HG03558 (cell line): ENCODE results near the gene GPRC5D.

Experiments
- ATAC-seq: cut with Tn5 transposase; IDR thresholded peaks from one replicate; pipeline ENCODE4 v1.9.1; 2021; ENCODE audit warnings: moderate number of reproducible peaks; ENCODE audit not compliant: unreplicated experiment; ENCODE audit errors: extremely low read depth

Gene GPRC5D

DNA sequence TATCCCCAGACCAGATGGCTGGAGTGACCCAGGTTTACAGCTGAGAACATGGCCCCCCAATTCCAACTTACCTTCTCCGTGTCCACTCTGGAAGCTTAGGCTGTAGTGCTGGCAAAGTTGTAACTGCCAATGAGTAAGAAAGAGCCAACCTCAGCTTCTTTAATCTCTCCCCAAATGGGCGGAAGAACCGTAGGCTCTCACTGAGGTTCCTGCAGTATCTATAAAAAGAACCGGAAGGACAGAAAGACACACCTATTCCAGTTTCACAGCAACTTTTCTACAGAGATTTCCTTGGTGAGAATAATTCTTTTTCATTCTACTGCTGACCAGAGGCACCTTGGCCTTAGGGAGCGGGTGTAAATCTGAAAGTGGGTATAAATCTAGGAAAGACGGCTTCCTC, at the start of gene GPRC5D:
Gene GPRC5D, minus strand, starts transcription at position 135 of the 400 bp plus-strand sequence. CDS start 1,786 bp downstream, outside the sequence.
- ATAC-seq, result no peak

DNA sequence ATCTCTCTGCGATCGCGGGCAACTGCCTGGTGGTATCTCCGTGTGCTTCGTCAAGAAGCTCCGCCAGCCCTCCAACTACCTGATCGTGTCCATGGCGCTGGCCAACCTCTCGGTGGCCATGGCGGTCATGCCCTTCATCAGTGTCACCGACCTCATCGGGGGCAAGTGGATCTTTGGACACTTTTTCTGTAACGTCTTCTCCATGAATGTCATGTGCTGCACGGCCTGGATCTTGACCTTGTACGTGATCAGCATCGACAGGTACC, 49.7 kb upstream of the GPRC5D start:
- no peak for ATAC-seq

DNA sequence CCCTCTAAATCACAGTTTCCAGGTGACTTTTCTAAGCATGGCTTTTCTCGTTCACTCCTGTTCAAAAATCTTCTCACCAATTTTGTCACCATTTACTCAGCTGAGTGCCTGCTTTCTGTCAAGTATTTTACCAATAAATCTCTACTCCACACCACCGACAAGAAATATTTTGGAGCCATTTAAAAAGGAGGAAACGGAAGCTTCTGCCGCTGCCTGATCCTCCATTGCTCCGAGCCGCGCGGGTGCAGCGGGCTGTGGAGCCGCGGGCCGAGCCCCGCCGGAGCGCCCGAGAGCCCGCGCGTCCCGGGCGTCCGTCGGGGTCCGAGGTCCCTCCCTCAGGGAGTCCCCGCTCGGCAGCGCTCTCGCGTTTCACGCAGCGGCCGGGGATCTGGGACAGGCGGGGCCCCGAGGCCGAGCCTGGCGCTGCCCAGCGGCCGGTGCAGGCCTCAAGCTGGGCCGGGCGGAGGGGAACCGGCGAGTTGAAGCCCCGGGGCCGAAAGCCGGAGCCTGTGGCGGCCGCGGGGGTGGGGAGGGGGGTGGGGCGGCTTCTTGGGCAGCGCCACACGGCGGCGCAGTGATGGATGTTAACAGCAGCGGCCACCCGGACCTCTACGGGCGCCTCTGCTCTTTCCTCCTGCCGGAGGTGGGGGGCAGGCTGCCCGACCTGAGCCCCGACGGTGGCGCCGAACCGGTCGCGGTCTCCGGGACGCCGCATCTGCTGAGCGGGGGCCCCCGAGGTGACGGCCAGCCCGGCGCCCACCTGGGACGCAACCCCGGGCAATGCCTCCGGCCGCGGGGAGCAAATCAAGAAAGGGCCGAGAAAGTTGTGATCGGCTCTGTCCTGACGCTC, 49.2 kb upstream of the GPRC5D start:
- no peak for ATAC-seq

DNA sequence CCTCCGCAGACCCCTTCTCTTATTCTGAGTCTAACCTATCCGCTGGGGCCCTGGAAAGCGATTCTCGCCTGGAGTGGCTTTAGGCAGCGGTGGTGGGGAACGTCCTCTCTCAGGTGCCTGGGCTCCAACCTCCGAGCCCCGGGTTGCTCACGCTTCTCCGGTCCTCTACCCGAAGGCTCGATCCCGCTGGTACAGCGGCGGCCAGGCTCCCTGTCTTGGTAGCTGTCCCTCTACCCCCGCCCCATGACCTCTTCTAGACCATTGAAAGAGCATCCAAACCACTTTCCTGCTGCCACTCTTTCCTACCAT, 48.6 kb upstream of the GPRC5D start:
- peak; percentile 10 for ATAC-seq

DNA sequence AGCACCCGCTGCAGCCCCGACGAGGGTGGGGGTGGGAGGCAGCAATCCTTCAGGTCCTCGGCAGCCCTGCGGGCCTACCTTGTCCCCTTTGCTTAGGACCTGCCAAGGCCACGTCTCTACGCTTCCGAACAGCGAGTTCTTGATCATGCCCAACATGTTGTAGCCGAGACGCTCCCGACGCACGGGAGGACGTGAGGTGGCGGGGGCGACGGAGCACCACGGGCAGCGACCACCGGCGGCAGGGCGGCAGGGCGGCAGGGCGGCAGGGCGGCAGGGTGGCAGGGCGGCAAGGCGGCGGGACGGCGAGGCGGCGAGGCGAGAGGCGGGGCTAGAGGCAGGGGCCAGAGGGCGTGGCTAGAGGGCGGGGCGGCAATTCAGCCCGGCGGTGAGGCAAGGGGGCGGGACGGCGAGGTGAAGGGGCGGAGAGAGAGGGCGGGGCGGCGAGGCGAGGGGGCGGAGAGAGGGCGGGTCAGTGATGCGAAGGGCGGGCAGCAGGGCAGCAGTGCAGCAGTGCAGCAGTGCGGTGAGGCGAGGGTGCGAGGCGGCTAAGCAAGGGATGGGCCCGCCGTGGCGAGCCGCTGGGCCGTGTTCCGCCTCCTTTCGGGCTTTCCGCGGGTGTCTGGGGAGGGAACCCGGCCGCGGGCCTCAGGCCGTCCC, 48.1 kb upstream of the GPRC5D start, which contains the start of gene HEBP1:
Gene HEBP1, minus strand, starts transcription at position 307 of the 657 bp plus-strand sequence. Its CDS starts 151 bp downstream, at position 156.
- ATAC-seq, result peak; percentile 51

DNA sequence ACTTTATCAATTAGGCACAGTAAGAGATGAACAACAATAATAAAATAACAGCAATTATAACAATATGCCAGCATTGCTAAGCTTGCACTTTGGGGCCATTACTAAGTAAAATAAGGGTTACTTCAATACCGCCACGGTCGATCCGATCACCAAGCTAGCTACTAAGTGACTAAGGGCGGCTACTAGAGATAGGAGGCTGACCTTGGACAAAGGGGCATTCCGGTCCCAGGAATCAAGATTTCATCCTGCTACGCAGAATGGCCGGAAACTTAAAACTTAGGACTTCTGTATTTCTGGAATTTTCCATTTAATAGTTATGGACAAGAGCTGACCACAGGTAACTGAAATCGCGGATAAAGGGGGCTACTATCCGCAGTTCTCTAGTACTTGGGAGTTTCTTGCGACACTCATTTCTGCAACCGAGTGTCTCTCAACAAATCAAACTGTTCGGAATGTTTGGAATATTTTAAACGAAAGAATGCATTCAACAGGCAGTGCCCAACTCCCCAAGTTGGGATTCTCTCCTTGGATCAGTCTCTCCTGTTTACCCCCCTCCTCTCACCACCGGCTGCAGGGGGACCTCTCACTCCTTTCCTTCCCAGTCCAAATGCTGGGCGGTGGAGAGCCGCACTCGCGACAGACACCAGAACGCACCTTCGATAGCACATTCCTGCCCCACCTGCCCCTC, 47.4 kb upstream of the GPRC5D start:
- ATAC-seq, result no peak

DNA sequence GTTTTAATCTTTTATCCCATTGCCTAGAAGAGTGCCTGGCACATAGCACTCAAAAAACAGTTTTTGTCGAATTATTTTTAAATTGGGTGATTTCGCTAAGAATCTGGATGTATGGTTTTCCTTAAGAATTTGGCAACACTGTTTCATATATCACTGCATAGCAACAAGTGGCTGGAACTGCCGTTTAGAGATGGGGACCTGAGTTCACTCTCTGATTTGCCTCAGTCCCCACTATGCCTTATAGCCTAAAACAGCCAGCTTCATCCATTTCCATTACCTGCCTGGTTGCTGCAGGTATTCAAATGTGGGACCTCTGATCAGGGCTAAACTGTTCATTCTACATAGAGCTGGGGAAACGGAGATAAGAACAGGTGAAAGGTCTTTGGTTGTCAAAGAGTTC, 46.3 kb upstream of the GPRC5D start:
- ATAC-seq, result no peak

DNA sequence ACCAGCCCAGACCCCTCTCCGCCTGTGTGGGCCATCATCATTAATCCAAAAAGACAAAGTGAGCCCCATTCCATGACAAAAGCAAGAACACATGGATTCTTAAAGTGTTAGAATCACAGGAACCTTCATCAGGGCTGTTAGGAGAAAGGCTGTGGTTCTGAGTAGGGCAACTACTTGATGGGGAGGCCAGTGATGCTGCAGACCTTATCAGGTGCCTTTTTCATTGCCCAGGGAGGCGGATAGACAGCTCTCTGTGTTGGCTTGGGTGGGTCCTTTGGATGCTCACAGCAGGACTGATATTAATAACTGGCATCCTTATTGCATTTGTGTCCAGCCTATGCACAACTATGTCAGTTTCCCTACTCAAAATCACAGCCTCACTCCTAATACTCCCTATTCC, 45.8 kb upstream of the GPRC5D start:
- no peak for ATAC-seq

DNA sequence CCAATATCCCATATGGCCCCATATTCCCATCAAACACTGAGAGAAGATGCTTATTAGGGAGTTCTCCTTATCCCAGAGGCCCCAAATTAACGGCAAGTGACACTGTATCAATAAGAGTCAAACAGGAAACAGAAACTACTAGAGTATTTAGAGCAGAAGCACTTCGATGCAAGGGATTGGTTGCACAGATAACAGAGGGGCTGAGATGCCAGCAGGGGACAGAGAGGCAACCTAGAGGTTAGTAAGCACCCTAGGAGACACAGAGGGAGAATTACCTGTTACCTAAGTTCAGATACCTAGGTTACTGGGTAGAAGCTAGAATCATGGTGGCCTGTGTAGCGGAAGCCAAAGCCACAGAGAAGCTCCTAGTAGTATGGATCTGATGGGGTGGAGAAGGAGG, 45.2 kb upstream of the GPRC5D start:
- ATAC-seq, result no peak

DNA sequence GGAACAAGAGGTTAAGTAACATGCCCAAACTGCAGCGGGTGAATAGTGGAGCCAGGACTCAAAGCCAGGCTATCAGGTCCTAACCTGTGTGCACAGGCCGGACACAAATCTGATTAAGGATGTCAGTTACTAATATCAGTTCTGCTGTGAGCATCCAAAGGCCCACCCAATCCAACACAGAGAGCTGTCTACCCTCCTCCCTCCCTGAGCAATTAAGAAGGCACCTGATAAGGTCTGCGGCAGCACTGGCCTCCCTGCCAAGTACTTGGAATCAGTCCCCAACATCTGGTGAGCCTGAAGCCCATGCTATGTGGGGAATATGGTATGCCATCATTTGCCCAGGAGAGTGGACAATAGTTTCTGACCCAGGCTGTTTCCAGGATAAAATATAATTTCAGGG, 44.2 kb upstream of the GPRC5D start:
- no peak for ATAC-seq

DNA sequence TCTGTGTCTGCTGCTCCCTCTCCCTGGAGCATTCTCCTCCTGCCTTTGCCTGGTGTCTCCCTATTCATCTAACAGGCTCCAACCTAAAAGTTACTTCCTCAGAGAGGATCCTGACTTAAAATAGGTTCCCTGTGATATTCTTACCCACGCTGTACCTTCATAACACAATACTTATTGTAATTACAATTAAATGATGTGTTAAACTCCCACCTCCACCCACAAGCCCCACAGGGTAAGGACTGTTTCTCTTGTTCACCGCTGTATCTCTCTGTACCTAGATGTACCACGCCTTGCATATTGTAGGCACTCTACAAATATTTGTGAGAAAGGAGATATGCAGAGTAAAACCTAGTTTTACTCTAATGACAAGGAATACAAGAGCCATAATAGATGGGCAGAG, 43.1 kb upstream of the GPRC5D start:
- ATAC-seq, result no peak

DNA sequence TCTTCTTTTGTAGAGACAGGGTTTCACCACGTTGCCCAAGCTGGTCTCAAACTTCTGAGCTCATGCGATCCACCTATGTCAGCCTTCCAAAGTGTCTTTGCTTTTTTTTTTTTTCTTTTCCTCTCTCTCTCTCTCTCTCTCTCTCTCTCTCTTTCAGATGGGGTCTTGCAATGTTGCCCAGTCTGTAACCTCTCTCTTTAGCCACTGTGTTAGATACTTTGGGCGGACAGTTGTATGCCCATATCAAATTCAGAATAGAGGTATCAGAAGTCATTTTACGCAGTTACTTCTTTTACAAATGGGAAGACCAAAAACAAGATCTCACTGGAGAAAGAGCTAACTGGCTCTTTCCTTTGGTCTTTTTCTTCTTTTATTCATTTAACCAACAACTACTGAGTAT, 41.4 kb upstream of the GPRC5D start:
- no peak for ATAC-seq

DNA sequence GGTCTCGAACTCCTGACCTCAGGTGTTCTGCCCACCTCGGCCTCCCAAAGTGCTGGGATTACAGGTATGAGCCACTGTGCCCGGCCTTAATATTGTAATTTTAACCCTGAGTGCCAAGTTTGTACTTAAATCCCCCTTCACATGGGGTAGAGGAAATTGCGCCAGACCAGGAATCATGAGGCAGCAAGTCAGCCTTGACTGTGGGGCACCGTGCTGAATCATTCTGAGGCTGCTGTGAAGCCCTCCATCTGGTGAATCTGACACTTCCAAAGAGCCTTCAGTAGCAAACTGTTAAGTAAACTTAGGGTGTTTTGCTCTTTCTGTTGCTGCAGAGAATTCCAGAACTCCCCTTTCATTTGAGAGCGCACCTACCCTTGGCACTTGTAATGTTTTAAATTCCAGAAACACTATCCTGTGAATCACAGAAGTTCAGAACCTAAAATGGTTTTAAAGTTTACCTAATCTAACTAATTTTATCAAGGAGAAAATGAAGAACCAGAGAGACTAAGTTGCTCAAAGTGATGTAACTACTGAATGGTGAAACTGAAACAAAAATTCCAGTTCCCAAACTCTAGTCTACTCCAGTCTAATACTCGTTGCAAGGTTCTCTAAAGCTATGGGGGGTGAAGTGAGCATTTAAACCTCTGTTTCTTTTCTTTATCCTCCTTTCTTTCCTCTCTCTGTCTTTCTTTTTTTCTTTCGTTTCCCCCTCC, 40.6 kb upstream of the GPRC5D start:
- ATAC-seq, result no peak

DNA sequence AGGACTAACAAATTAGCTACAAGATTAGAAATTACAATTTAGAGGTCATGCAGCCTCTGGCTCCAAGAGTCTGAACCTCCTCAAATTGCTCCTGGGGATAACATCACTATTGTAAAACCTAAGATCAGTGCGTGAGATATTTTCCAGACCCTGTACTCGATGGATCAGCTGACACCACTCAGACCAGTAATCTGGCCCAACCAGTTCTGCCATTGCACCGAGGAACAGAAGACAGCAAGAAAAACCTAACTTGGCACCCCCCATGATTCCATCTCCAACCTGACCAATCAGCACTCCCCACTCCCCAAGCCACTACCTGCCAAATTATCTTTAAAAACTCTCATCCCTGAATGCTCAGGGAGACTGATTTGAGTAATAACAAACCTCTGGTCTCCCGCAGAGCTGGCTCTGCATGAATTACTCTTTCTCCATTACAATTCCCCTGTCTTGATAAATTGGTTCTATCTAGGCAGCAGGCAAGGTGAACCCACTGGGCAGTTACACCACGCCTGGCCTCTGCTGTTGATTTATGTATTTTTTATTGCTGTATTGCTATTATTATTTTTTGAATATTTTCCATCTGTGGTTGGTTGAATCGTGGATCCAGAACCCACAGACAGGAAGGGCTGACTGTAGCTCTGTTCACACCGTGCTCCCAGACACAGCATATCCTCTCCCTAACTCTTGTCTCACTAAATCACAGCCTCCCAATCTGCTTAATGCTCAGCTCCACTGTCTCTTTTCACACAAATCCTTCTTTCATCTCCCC, 38.9 kb upstream of the GPRC5D start:
- ATAC-seq, result no peak

DNA sequence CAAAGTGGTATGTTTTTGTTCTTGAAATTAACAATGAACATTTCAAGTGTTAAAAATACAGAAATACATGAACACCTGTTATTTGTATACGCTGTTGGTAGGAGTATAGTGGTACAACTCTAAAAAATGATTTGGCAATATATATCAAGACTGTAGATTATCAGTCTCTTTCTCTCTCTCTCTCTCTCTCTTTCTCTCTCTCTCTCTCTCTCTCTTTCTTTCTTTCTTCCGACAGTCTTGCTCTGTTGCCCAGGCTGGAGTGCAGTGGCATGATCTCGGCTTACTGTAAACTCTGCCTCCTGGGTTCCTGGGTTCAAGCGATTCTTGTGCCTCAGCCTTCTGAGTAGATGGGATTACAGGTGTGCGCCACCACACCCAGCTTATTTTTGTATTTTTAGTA, 35.5 kb upstream of the GPRC5D start:
- ATAC-seq, result no peak

DNA sequence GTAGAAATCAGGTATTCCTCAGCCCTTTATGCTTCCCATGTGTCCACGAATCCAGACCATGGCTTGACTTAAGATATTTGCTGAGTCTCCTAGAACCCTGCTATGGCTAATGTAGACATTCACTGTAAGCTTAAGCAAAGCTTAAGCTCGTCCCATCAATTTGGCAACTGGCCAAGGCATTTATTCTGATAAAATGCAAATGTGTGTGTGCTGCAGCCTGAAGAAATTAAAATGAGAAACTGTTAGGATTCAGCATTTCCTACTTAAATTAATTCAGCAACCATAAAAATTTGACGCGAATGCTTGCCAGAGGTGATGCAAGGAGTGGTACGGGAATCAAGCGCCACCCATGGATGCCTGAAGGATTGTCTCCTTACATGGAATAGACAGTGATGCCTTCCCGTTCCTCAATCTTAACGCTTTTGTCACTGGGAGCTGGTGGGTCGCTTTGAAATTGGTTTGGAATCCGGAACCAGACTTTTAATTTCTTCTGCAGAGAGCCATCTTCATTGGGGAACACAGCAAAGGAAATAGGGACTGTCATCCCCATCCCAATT, 34.9 kb upstream of the GPRC5D start:
- ATAC-seq, result no peak

DNA sequence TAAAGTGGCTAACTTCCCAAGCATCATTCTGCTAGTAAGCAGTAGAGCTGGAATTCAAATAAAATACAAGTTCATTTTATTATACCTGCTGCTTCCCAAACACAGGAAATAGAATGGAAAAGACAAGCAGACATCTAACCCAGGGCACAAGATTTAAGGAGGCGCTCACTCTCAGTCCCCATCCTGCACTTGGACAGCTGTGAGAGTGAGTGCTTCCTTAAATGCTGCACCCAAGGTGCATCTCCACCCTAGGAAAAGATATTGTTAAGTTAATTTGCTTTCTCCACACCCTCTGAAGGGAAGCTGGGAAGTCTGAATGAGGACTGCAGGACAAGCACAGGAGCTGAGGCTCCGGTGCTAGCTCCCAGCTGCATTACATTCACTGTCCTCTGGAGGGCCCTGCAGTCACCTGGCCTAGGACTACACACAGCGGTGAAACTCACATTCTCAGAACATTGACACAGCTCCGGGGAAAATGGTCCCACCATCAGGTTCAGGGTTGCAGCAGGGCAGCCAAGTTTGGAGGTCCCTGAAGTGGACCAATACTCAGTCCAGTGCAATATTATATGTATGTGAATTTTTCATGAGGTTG, 33.9 kb upstream of the GPRC5D start:
- ATAC-seq, result no peak

DNA sequence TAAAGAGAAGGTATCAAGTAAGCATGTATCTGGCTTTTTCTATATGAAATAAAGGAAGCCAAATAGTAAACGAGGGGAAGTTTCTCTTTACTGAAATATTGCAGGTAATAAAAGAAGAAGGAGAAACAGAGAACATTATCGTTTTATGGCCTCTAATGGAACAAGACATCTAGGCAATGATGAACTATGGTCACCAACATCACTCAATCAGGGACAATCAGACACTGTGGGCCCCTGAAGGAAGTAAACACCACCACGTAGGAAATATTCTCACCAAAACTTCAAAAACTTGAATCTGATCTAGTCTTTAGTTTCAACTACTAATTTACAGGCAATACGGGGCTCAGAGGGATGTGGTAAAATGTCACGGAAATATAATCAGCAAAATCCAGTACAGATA, 32.2 kb upstream of the GPRC5D start:
- ATAC-seq, result no peak

DNA sequence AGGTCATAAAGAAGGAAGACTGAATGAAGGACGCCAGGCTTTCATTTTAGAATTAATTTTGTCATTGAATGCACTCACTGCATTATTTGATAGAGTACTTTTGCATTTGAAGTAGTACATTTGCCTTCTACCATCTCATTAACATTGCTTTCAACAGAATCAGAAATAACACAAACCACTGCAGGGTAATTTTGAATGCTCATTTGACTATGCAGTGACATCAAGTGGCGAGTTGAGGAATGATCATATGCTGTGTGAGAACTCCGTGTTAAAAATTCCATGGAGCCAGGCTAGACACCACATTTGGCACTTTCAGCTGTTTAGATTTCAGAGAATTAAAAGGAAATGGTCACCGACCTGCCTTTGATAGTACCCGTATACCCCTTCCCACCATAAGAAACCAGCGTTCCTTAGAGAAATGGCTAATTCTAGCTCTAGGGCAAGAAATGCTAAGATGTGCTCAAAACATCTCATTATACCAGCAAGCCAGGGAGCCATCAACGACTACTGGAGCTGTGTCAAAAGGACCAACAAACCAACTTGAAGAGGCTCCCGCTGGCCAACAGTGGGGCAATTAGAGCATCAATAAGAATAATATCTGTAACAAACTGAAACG, 31.6 kb upstream of the GPRC5D start:
- no peak for ATAC-seq
